ENCODE results near the gene CUEDC1.

Gene CUEDC1

DNA sequence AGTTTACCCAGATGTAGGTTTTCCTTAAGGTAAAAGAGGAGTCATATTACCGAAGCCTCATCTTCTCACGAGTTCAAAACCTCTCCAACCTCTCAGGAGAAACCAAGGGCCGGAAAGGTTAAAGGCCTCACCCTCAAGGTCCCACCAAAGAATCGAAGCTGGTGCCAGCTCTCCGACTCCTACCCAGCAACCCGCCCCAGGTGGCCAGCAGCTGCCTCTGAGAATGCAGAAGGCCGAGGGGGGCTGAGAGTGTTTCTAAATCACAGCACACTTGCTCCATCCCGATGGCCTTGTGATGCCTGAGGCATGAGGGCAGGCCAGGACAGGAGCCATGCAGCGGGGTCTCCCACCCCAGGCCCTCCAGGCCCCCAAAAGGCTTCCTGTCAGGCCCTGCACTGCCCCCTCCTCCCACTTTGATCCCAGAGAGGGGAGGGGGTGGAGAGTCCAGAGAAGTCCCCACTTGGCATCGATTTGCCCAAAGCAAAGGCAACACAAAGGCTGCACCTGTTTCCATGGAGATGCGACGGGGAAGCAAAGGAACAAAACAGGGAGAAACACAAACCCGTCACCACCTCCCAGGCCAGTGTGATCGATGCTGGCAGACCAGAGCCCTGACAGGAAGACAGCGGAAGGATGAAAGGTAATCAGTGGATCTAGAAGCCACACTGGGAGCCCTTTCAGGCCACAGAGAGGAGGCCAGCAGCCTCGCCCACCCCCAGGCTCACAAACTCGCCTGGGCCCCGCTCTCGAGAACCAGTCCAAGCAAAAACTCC, 39.0 kb downstream of the CUEDC1 start:
- DNase-seq (ENCODE audit: low read depth) = no peak

DNA sequence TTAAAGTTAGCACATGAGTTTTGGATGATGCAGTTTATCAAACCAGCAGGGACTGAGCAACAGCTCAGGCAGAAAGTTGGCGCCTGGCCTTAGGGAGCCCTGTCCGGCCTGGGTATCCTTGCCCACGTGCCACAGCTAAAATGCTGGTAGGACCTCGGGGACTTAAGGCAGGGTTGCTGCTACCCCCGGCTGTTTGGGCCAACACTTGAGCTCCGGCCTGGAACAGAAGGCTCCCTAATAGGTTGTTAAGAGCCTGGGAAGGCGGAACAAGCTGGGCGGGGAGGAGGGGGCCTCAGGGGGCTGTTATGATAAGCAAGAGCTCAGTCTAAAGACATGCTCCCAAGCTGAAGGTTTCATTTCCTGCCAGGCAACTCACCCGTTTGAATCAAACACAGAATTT, 39.7 kb downstream of the CUEDC1 start:
- DNase-seq (ENCODE audit: low read depth) = no peak

- no peak for DNase-seq (ENCODE audit: low read depth)
These were observed 40.7 kb downstream of the CUEDC1 start for GRCh38 chr17:57914273-57915142.

DNA sequence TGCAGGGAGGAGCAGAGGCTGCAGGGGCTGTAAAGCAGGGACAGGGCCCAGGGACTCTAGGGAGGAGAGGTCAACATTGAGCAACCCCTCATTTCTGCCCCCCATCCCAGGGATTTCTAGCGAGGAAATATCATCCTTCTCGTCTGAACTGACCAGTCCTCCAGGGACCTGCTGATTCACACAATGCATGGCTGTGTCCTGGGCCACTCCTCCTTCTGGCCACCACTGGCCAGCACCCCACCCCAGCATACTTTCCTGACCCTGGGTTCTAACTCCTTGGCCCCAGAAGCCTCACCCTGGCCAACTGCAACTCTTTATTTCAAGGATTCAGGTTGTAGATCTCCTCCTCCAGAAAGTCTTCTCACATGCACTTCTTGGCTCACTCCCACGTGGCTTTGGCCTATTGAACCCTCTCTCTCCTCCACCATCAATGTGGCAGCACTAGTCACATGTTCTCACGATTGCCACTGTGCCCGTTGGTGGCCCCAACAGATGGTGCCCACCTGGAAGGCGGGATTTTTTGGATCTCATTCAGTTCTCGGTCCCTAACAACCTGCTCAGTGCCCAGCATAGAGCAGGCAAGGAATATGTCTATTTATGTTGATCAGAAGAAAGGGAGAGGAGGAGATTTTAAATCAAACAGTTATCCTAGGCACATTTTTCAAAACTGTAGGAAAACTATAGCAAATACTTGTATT, 41.5 kb downstream of the CUEDC1 start:
- DNase-seq (ENCODE audit: low read depth) = no peak

DNA sequence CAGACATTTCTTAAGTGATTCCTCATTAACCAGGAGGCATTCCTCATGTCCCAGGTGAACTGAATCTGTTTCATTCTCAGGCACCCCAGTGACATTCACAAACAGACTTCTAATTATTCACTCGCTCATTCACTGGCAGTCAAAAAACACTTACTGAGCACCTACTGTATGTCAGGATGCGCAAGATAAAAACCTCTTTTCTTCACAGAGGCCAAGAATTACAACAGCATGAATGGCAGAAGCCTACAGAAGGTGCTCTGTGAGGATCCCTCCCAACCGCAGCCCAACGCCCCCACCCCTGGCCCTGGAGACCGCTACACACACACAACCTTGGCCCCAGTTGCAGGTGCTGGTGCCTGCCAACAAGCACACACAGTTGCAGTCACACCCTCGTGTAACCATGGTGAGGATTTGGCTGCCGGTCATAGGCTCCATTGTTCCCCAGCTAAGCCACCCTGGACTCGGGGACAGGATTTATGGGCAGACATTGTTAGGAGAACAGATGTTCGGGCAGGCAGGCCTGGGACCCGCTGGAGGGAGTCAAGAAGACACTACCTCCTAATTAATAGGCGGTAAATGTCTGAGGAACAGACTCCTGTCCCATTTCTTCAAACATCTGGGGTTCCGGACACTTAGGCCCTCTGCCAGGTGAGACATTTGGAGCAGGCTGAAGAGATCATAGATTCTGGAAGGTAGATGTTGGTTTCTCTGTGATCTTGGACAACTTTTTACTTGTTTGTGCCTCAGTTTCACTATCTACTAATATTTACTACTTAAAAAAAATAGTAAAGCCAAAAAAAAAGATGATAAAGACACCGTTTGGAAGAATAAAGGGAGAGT, 43.2 kb downstream of the CUEDC1 start:
- DNase-seq (ENCODE audit: low read depth) = no peak

- DNase-seq (ENCODE audit: low read depth) = no peak
These were observed 44.5 kb downstream of the CUEDC1 start for GRCh38 chr17:57910462-57911420.

DNA sequence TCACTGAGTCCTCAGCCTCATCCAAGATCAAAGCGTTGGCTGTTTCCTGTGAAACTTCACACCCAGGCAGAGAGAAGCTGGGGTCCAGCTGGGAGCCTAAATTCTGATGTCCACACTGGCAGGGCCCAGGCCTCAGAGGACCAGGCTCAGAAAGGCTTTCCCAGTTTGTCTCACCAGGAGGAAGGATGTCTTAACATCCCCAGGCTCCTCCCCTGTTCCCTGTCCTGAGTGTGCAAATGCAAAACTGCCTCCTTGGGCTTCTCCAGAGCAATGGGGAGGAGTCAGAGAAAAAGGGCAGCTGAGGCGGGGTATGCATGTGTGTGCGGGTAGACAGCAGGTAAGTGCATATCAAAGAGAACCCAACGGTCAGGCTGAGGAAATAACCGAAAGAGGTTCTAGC, 45.7 kb downstream of the CUEDC1 start:
- DNase-seq (ENCODE audit: low read depth) = no peak

DNA sequence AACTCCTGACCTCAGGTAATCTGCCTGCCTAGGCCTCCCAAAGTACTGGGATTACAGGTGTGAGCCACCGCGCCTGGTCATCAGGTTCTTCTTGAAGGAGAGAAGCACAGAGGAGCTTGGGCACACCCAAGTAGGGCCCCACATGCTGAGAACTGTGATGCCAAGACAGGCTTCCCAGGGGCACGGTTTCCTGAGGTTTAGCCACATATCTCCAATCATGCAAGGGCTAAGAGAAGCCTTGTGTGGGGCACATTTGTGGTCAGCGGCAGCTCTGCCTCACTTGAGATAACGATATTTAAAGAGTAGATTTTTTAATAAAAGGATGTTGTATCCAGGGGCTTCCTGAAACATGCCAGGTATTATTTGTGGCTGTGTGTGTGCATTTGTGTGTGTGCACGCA, 46.9 kb downstream of the CUEDC1 start:
- DNase-seq (ENCODE audit: low read depth) = no peak

GRCh38 chr17:57906910-57907309, 48.3 kb downstream of the CUEDC1 start:
- DNase-seq (ENCODE audit: low read depth) = no peak

GRCh38 chr17:57905875-57906455, 49.2 kb downstream of the CUEDC1 start:
- no peak for DNase-seq (ENCODE audit: low read depth)

DNA sequence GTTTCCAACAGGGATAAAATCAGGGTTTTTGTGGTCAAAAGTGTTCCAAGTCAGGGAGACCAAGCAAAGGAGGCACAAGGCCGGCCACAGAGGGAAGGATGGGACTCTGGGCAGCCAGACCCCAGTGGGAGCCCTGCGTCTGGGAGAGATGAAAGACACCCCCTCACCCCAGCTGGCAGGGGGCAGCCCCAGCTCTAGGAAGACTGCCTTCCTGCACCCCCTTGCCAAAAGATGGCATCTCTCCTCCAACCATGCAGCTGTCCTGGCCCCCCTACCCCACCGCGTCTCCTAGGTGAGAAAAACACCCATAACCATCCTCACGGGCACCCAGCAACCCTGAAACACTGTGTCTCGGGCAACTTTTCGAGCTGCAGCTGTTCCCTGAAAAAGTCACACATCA, 51.3 kb downstream of the CUEDC1 start:
- DNase-seq (ENCODE audit: low read depth) = no peak

GRCh38 chr17:57902800-57903759, 52.1 kb downstream of the CUEDC1 start:
- DNase-seq (ENCODE audit: low read depth) = no peak

- DNase-seq (ENCODE audit: low read depth) = no peak
These were observed 53.0 kb downstream of the CUEDC1 start for GRCh38 chr17:57902117-57902799.

- no peak for DNase-seq (ENCODE audit: low read depth)
These were observed 54.0 kb downstream of the CUEDC1 start for GRCh38 chr17:57900991-57901743.

GRCh38 chr17:57899822-57900221, 55.4 kb downstream of the CUEDC1 start:
- no peak for DNase-seq (ENCODE audit: low read depth)

DNA sequence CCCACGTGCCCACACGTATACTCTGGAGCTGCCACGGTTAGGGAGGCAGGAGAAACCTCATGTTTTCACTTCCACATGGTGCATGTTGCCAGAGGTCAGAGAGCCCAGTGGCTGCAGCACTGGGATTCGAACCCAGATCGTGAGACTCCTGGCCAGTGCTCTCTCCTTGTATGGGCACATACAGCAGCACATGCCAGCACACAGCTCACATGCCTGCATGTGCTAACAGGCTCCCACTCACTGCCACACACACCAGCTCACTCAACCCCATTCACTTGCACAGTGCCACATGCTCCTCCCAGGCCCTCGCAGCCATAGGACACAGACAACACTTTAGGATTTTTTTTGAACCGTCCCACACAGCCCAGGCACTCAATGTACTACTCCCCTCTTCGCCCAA, 55.8 kb downstream of the CUEDC1 start:
- no peak for DNase-seq (ENCODE audit: low read depth)

GRCh38 chr17:57898487-57899311, 56.5 kb downstream of the CUEDC1 start:
- DNase-seq (ENCODE audit: low read depth) = no peak

All from activated T-helper 9 cell treated with anti-CD3 and anti-CD28 coated beads, Interleukin-2, amount 50 U/mL, for 16 hours (primary cell).